Ectodermal cell (in vitro differentiated cells): ENCODE results near the gene BTG2.

Source experiments
- H3K27ac ChIP-seq: 2 replicates; pipeline ENCODE4 v1.7.0; 2013; ENCODE audit warnings: mild to moderate bottlenecking, low read depth, low read length; ENCODE audit not compliant: insufficient read depth, poor library complexity, severe bottlenecking
- H3K27me3 ChIP-seq: 2 replicates; pipeline ENCODE4 v1.7.0; 2013; ENCODE audit warnings: mild to moderate bottlenecking, low read length; ENCODE audit not compliant: insufficient read depth, control insufficient read depth, poor library complexity, severe bottlenecking
- H3K36me3 ChIP-seq: one replicate; pipeline ENCODE4 v1.7.0; 2013; ENCODE audit warnings: low read length; ENCODE audit not compliant: control insufficient read depth, insufficient read depth
- H3K4me1 ChIP-seq: one replicate; pipeline ENCODE4 v1.7.0; 2013; ENCODE audit warnings: low read length; ENCODE audit not compliant: control insufficient read depth, insufficient read depth
- H3K4me3 ChIP-seq: 2 replicates; pipeline ENCODE4 v1.7.0; 2013; ENCODE audit warnings: low read depth, low read length, control low read depth; ENCODE audit not compliant: insufficient read depth
- H3K9me3 ChIP-seq: 2 replicates; pipeline ENCODE4 v1.7.0; 2013; ENCODE audit warnings: mild to moderate bottlenecking, low read length, moderate library complexity; ENCODE audit not compliant: control insufficient read depth
- WGBS, 2 experiments: methylation state at CpG; one replicate each; pipeline ENCODE4 v1.1.7; 2013; ENCODE audit warnings: missing lambda C conversion rate in 2 of 2; 5-methylcytosine and 5-hydroxymethylcytosine counted together

BTG2 gene

DNA sequence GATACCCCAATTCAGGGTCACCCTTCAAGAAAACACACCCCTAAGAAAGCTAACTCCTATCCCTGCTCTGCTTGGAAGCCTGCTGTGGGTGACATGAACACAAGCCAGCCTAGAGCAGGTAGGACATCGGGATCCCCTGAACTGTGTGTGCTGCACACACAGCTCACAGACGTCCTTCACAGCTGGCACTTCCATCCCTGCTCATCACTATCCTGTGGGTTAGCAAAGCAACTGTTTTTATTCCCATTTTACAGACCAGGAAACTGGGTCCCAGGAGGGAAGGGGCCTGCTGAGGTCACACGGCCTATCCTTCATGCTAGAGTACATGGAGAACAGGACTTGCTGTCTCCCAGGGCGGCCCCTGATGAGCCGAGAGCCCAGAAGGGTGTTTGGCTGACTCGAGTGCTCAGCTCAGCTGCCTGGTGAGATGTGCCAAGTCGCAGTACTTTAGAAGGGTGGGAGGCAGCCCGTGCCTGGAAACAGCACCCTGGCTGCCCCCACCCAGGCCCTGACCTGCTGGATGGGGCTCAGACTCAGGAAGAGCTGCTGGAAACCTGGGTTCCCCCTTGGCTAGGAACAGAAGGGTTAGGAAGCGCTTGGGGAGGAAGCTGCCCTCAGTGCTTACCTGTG, 28.3 kb upstream of the BTG2 start:
- WGBS, 2 experiments: 90 to 91% methylated on average over 9 of the region's 9 CpGs
- peaks cover 24% of the 10 kb centered on the region for H3K4me1 ChIP-seq
- H3K4me3 ChIP-seq: no peak overlapping the region
- H3K27me3 ChIP-seq: peaks cover 14% of the 10 kb centered on the region
- no peaks in the 10 kb centered on the region for H3K36me3 ChIP-seq
- no peaks in the 10 kb centered on the region for H3K9me3 ChIP-seq
- H3K27ac ChIP-seq: no peak overlapping the region

GRCh38 chr1:203278082-203278884, 27.0 kb upstream of the BTG2 start:
- Histone ChIP-seq H3K9me3 (no peaks in the 10 kb centered on the region), H3K4me3 (no peak overlapping the region), H3K36me3 (no peaks in the 10 kb centered on the region), H3K4me1 (peaks cover 29% of the 10 kb centered on the region), H3K27me3 (peaks cover 4% of the 10 kb centered on the region), H3K27ac (peak overlapping the region; percentile 42)
- 41 to 43% methylated on average over 13 of the region's 13 CpGs for WGBS, 2 experiments

DNA sequence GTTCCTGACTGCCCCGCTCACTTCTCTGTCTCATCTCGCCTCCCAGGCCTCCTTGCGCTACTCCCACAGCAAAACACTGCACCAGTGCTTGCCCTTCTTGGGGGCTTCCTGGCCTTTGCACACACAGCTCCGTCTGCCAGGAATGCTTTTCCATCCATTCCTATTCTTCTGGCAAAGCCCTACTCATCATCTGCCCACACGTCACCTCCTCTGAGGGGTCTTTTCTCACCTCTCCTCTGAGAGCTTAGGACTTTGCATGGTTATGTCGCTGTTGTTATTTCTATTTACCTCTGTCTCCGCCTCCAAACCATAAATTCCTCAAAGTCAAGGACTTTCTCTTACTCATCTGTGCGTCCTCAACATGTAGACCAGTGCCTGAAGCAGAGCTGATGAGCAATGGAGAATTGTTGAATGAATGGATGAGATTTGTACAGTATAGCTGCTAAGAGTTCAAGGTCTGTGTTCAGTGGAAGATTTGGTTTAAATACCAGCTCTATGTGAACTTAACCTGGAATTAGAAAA, 26.4 kb upstream of the BTG2 start:
- WGBS, 2 experiments: 65 to 66% methylated on average over 7 to 8 of the region's 8 CpGs
- H3K4me3 ChIP-seq: no peak overlapping the region
- H3K4me1 ChIP-seq: peaks cover 23% of the 10 kb centered on the region
- no peaks in the 10 kb centered on the region for H3K27me3 ChIP-seq
- H3K9me3 ChIP-seq: no peaks in the 10 kb centered on the region
- peak overlapping the region; percentile 42 for H3K27ac ChIP-seq
- H3K36me3 ChIP-seq: no peaks in the 10 kb centered on the region

GRCh38 chr1:203280061-203280460, 25.3 kb upstream of the BTG2 start:
- whole genome bisulfite sequencing, 2 experiments: 90 to 92% methylated on average over 5 of the region's 5 CpGs
- Histone ChIP-seq H3K36me3 (no peaks in the 10 kb centered on the region), H3K4me1 (peaks cover 19% of the 10 kb centered on the region), H3K27me3 (no peaks in the 10 kb centered on the region), H3K27ac (no peak overlapping the region), H3K4me3 (no peak overlapping the region), H3K9me3 (no peaks in the 10 kb centered on the region)

DNA sequence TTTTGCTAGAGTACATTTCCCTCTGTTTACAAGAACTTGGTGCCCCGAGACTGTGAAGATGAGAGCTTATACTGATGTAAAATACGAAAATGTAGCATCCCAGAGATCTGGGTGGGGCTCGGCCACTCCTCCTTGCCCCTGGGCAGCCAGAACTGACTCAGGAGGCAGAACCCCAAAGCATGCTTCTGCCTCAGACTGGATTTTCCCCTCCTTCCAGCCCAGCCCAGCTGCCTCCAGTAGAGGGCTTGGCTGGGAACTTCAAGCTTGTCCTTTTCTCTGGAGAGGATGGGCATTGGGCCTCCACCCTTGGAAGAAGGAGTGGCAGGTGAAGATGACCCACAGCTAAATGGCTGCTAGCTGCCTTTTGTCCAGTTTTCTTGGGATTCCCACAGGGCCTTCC, 24.3 kb upstream of the BTG2 start:
- Histone ChIP-seq H3K27me3 (no peaks in the 10 kb centered on the region), H3K4me3 (no peak overlapping the region), H3K27ac (no peak overlapping the region), H3K9me3 (no peaks in the 10 kb centered on the region), H3K4me1 (peaks cover 23% of the 10 kb centered on the region), H3K36me3 (no peaks in the 10 kb centered on the region)
- 90 to 93% methylated on average over 3 of the region's 3 CpGs for WGBS, 2 experiments

GRCh38 chr1:203281851-203282661, 23.3 kb upstream of the BTG2 start:
- 90 to 93% methylated on average over 10 of the region's 10 CpGs for WGBS, 2 experiments
- Histone ChIP-seq H3K4me3 (no peak overlapping the region), H3K27ac (no peak overlapping the region), H3K9me3 (no peaks in the 10 kb centered on the region), H3K36me3 (no peaks in the 10 kb centered on the region), H3K4me1 (peaks cover 33% of the 10 kb centered on the region), H3K27me3 (no peaks in the 10 kb centered on the region)

- H3K9me3 ChIP-seq: no peaks in the 10 kb centered on the region
- H3K4me1 ChIP-seq: peaks cover 42% of the 10 kb centered on the region
- 86 to 88% methylated on average over 11 of the region's 11 CpGs for WGBS, 2 experiments
- H3K27me3 ChIP-seq: no peaks in the 10 kb centered on the region
- no peak overlapping the region for H3K4me3 ChIP-seq
- H3K36me3 ChIP-seq: no peaks in the 10 kb centered on the region
- H3K27ac ChIP-seq: no peak overlapping the region
Observed at GRCh38 chr1:203282720-203283542, 22.4 kb upstream of the BTG2 start.

DNA sequence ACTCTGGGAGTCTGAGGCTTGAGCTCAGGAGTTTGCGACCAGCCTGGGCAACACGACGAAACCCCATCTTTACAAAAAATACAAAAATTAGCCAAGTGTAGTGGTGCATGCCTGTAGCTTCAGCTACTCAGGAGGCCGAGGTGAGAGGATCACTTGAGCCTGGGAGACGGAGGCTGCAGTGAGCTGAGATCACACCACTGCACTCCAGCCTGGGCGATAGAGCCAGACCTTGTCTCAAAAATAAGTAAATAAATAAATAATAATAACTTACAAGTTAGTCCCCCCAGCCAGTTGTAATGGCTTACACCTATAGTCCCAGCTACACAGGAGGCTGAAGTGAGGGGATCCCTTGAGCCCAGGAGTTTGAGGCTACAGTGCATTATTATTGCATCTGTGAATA, 21.7 kb upstream of the BTG2 start:
- no peaks in the 10 kb centered on the region for H3K9me3 ChIP-seq
- H3K27me3 ChIP-seq: no peaks in the 10 kb centered on the region
- no peak overlapping the region for H3K4me3 ChIP-seq
- 91 to 93% methylated on average over 5 of the region's 6 CpGs for WGBS, 2 experiments
- H3K27ac ChIP-seq: no peak overlapping the region
- H3K36me3 ChIP-seq: no peaks in the 10 kb centered on the region
- peaks cover 37% of the 10 kb centered on the region for H3K4me1 ChIP-seq

- 81 to 84% methylated on average over 11 of the region's 11 CpGs for WGBS, 2 experiments
- H3K9me3 ChIP-seq: no peaks in the 10 kb centered on the region
Observed at GRCh38 chr1:203284411-203285123, 20.8 kb upstream of the BTG2 start.

More at GRCh38 chr1:203284411-203285123, 20.8 kb upstream of the BTG2 start:
- no peak overlapping the region for H3K27ac ChIP-seq
- H3K4me3 ChIP-seq: no peak overlapping the region
- peaks cover 40% of the 10 kb centered on the region for H3K4me1 ChIP-seq
- no peaks in the 10 kb centered on the region for H3K27me3 ChIP-seq
- H3K36me3 ChIP-seq: no peaks in the 10 kb centered on the region
